ENCODE data around the gene CNR2.
"Not testable (repeated sequence)": the region's sequence is repeated elsewhere in the genome, so short reads cannot be mapped to it uniquely, and the experiment has no call there.

CNR2 gene

GRCh38 chr1:23916209-23917131, 3.3 kb upstream of the CNR2 start:
- DNase-seq (ENCODE audit: low read depth, low spot score): no peak

GRCh38 chr1:23915466-23915865, 2.3 kb upstream of the CNR2 start:
- DNase-seq (ENCODE audit: low read depth, low spot score): no peak

GRCh38 chr1:23914921-23915320, 1.8 kb upstream of the CNR2 start:
- no peak for DNase-seq (ENCODE audit: low read depth, low spot score)

GRCh38 chr1:23911921-23912320, 1.2 kb downstream of the CNR2 start:
- no peak for DNase-seq (ENCODE audit: low read depth, low spot score)

GRCh38 chr1:23910553-23911246, 2.5 kb downstream of the CNR2 start:
- no peak for DNase-seq (ENCODE audit: low read depth, low spot score)

GRCh38 chr1:23910144-23910543, 3.0 kb downstream of the CNR2 start:
- DNase-seq (ENCODE audit: low read depth, low spot score): no peak

- no peak for DNase-seq (ENCODE audit: low read depth, low spot score)
Measured at GRCh38 chr1:23909412-23909811, 3.8 kb downstream of the CNR2 start.

GRCh38 chr1:23908453-23909341, 4.5 kb downstream of the CNR2 start:
- DNase-seq (ENCODE audit: low read depth, low spot score): no peak

GRCh38 chr1:23906731-23907130, 6.4 kb downstream of the CNR2 start:
- no peak for DNase-seq (ENCODE audit: low read depth, low spot score)

GRCh38 chr1:23905461-23906025, 7.6 kb downstream of the CNR2 start:
- DNase-seq (ENCODE audit: low read depth, low spot score): no peak

- no peak for DNase-seq (ENCODE audit: low read depth, low spot score)
Measured at GRCh38 chr1:23904748-23905357, 8.3 kb downstream of the CNR2 start.

- DNase-seq (ENCODE audit: low read depth, low spot score): no peak
Measured at GRCh38 chr1:23903754-23904153, 9.4 kb downstream of the CNR2 start.

GRCh38 chr1:23902321-23903278, 10.6 kb downstream of the CNR2 start:
- DNase-seq (ENCODE audit: low read depth, low spot score): no peak

- not testable (repeated sequence) for DNase-seq (ENCODE audit: low read depth, low spot score)
Measured at GRCh38 chr1:23900017-23900416, 13.1 kb downstream of the CNR2 start.

- no peak for DNase-seq (ENCODE audit: low read depth, low spot score)
Measured at GRCh38 chr1:23899070-23899469, 14.1 kb downstream of the CNR2 start.

- DNase-seq (ENCODE audit: low read depth, low spot score): no peak
Measured at GRCh38 chr1:23897083-23897482, 16.1 kb downstream of the CNR2 start.

GRCh38 chr1:23896491-23896890, 16.7 kb downstream of the CNR2 start:
- no peak for DNase-seq (ENCODE audit: low read depth, low spot score)

- no peak for DNase-seq (ENCODE audit: low read depth, low spot score)
Measured at GRCh38 chr1:23895993-23896392, 17.2 kb downstream of the CNR2 start.

- DNase-seq (ENCODE audit: low read depth, low spot score): no peak
Measured at GRCh38 chr1:23895082-23895481, 18.1 kb downstream of the CNR2 start.

GRCh38 chr1:23889074-23889473, 24.1 kb downstream of the CNR2 start:
- DNase-seq (ENCODE audit: low read depth, low spot score): no peak

All from brain pericyte (primary cell).